Choroid plexus epithelial cell (primary cell): ENCODE results near the gene SLC27A6.

Source experiments
- DNase-seq: peaks from one replicate; pipeline ENCODE4 v3.0.0-alpha.2; 2010; ENCODE audit warnings: low read depth
- H3K4me3 ChIP-seq: 2 replicates; pipeline ENCODE4 v1.5.1; 2011; ENCODE audit warnings: low read depth, mild to moderate bottlenecking, control low read depth, low read length, moderate library complexity
- CTCF ChIP-seq: conservative IDR thresholded peaks from 2 replicates; pipeline ENCODE4 v1.5.1; 2011; ENCODE audit warnings: low read depth, mild to moderate bottlenecking, control low read depth, inconsistent platforms, low read length, moderate library complexity

The SLC27A6 gene

GRCh38 chr5:129002527-129002842 is 37.2 kb downstream of the SLC27A6 start:
- no peak overlapping the region for H3K4me3 ChIP-seq
- DNase-seq, result no peak
- TF ChIP-seq CTCF, result no peak

GRCh38 chr5:129003232-129003631 is 37.9 kb downstream of the SLC27A6 start:
- no peak for DNase-seq
- TF ChIP-seq CTCF, result no peak
- no peak overlapping the region for H3K4me3 ChIP-seq

GRCh38 chr5:129014185-129014584 is 48.9 kb downstream of the SLC27A6 start:
- DNase-seq, result no peak
- no peak overlapping the region for H3K4me3 ChIP-seq
- TF ChIP-seq CTCF, result no peak

GRCh38 chr5:129018837-129019236 is 53.5 kb downstream of the SLC27A6 start:
- H3K4me3 ChIP-seq, result no peak overlapping the region
- no peak for TF ChIP-seq CTCF
- DNase-seq, result no peak

GRCh38 chr5:129019401-129019908 is 54.2 kb downstream of the SLC27A6 start:
- no peak for TF ChIP-seq CTCF
- no peak overlapping the region for H3K4me3 ChIP-seq
- DNase-seq, result no peak

- no peak for DNase-seq
- TF ChIP-seq CTCF, result no peak
- no peak overlapping the region for H3K4me3 ChIP-seq
Measured at GRCh38 chr5:129020683-129021082, 55.4 kb downstream of the SLC27A6 start.

- no peak overlapping the region for H3K4me3 ChIP-seq
- no peak for TF ChIP-seq CTCF
- no peak for DNase-seq
Measured at GRCh38 chr5:129021744-129022143, 56.5 kb downstream of the SLC27A6 start.
